GM04503 (cell line): ENCODE data around the gene ACVR1B.

Experiments
- DNase-seq: peaks from one replicate; pipeline ENCODE4 v3.0.0-alpha.2; 2012; ENCODE audit warnings: low read depth

The ACVR1B gene

DNA sequence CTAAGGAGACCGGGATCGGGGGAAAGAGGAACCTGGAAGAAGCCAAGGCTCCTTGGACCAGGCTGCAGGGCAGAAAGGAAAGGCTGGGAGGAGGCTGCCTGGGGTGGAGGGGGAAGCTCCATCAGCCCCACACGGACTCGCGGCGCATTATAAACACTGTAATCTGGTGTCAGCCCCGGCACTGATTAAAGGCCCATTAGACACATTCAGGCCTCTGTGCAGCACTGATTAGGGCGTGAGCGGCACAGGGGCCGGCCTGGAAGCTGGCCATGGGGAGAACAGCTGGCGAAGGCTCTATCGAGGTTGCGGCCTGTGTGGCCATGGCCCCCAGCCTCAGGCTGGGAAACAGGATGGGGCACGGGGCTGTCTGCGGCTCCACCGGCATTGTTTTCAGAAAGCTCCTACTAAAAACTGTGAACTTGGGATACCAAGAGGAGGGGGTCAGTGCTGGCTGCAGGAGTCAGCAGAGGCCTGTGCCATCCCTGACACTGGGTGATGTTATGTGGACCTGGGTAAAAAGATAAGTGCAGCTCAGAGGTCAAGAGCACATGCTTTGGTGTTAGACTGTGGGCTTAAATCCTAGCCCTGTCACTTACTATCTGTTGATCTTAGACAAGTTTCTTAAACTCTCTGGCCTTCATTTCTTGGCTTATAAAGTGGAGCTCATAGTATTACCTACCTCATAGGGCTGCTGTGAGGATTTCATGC is 33.6 kb upstream of the ACVR1B start:
- DNase-seq = no peak

GRCh38 chr12:51920046-51920445 is 31.5 kb upstream of the ACVR1B start:
- no peak for DNase-seq

- no peak for DNase-seq
Observed at GRCh38 chr12:51921017-51921725, 30.3 kb upstream of the ACVR1B start.

GRCh38 chr12:51922146-51922545 is 29.4 kb upstream of the ACVR1B start:
- DNase-seq = no peak

DNA sequence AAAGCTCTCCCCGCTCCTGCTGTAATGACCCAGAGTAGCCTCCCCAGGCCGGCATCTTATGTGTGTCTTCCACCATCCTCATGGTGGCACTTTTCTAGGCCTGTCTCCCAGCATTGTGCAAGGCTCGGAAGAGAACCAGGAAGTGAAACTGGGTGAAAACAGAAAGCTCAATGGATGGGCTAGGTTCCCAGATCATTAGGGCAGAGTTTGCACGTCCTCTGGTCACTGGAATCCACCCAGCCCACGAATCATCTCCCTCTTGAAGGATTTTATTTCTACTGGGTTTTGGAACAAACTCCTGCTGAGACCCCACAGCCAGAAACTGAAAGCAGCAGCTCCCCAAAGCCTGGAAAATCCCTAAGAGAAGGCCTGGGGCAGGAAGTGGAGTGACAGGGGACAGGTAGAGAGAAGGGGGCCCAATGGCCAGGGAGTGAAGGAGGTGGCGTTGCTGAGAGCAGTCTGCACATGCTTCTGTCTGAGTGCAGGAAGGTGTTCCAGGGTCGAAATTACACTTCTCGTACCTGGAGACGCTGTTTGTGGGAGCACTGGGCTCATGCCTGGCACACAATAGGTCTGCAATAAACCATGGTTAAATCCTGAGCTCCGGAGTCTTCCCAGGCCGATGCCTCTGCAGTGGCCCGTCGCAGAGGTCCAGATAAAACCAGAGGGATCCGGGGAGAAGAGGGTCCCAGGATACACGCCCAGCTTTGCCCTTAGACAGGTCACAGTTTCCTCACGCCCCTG is 28.6 kb upstream of the ACVR1B start:
- peak; percentile 66 for DNase-seq

DNA sequence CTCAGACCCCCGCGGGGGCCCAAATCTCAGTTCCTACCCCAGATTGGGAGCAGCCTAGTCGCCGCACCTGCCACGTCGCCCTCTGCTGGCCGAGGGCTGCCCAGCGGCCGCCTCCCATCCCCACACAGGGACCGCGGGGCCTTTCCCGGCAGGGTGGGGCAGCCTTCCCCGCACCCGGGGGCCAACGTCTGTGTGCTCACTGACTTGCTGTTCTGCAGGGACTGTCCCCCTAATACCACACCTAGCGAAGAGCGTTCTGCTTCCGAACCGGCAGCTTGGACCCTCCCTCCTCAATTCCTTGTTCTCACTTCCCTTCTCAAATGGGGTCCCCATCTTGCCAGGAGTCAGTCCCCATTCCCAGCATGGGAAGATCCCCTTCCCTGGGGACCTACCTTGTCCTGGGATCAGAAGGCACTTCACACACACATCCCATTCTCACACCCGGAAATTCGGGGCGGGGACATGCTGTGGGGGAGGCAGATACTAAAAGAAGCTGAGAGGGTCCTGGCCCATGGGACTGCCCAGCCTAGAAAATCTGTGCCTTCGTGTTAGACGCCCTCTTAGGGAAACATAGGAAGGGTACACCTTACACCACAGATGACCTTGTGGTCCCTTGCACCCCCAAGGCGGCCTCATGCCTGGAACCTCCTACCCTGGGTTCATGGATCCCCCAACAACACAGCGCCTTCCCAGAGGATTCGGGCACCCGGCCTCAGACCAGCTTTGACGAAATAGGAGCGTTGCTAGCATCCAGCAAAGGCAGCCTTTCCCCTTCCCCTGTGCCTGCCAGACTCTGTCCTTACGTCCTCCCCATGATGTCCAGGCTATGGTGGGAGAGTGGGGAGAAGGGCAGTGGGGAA is 27.8 kb upstream of the ACVR1B start:
- no peak for DNase-seq

- DNase-seq = no peak
Observed at GRCh38 chr12:51924551-51925319, 26.8 kb upstream of the ACVR1B start.

DNA sequence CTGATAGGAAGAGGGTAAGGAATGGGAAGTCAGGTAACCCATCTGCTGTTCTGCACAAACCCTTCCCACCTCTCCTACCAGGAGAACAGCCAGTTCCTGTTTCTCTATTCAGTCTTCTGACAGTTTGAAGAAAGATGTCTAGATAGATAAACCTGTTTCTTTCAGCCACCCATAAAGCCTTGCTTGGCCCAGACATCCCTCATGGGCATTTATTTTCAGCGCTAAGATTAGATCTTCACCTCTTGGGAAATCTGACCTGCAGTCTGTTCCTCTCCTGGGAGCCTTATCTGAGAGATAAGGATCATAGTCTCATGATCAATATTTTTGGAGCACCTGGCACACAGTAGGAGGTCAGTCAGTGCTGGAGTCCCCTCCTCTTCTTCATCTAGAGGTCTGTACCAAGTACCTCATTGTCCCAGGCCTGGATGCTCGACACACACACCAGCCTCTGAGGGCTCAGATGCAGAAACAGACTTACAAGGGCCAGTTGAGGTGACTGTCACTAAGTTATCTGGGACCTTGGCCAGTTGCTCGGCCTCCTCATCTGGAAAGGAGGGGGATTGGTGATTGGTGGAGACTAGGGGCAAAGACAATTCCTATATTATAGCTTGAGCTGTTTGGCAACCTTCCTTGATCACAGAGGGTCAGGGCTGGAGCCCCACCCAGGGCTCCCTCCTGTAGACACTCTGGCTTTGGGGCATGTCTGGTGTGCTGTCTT is 26.0 kb upstream of the ACVR1B start:
- DNase-seq = no peak

- DNase-seq = no peak
Observed at GRCh38 chr12:51926064-51926632, 25.4 kb upstream of the ACVR1B start.

DNA sequence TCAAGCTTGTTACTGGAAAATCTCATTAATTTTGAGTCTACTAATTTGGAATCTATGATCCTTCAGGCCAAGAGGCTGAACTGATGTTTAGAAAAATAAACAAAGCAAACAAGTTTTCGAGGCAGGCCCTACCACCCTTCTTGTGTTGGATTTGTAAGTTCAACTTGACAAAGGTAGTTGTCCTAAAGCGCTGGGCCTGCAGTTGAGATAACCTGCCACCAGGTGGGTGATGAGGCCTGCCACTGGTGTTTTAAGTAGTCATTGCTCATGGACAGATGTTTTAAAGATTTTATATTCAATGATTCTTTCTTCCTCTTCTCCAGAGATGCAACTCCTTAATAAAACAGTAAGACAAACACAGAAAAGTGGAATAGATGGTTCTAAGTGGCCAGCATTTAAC is 24.8 kb upstream of the ACVR1B start:
- DNase-seq = no peak

DNA sequence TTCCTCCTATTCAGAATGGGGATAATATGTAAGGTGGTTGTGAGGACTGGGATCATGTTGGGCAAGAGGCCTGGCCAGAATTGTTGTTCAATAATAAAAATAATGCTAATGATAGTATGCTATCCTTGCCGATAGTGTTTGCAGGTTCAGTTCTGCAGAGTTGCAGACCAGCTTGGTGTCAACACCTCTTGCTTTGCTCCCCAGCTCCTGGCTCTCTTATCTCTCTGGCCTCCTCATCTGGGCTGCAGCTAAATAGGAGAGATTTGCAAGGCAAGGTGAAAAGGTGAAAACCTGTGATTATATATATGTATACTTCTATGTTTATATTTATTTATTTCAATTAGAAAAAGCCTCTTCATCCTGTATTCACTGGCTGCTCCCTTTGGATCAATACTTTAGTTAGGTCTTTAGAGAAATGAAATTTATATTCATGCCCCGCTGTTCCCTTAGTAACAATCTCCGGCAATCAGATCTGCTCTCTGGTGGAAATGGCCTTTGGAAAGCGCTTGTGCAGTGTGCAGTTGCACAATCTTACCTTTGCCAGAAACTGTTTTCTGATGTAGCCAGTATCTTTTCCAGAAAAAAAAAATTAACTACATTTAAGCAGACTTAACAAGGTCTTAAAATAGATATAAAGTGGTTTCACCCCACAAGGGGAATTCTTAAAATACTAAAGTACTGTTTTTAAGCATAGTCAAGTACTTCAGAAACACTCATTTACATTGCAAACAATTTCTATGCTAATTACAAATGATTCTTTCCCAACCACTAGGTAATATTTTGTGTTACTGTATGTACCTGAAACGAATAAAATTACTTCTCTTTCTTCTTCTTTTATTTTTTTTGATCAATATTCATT is 19.1 kb upstream of the ACVR1B start:
- DNase-seq = no peak

DNA sequence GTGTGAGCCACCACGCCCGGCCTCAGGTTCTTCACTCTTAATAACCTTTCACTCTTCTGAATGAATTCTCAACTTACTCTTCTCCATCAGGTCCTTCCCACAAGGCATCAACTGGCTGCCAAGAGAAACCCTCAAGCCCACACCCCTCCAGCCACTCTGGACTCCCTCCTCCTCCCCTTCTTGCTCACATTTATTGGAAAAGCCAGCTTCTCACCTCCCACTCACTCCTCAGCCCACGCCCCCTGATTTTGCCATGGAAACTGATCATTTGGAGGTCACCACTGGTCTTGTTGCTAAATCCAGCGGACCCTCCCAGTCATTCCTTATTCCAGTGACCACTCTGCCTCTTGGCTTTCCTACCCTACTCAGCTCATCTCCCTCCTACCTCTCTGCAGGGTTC is 17.4 kb upstream of the ACVR1B start:
- DNase-seq = no peak

DNA sequence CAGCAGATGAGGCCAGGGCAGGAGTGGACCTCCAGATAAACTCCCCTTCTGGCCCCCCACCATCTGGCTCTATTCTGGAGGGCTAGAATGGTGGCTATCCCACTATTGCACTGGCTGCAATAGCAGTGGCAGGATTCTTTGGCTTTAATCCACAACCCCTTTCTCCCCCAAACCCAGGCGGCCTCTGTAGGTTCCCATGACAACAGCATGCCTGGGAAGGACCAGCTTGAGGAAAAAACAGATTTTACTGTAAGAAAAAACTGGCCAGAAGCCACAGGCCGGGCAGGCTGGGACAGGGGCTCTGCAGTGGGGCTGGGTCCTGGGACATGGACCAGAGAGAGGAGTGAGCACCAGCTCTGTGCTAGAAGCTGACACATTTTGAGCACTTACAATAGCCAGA is 13.6 kb upstream of the ACVR1B start:
- DNase-seq = no peak

- DNase-seq = no peak
Observed at GRCh38 chr12:51938726-51939125, 12.8 kb upstream of the ACVR1B start.

DNA sequence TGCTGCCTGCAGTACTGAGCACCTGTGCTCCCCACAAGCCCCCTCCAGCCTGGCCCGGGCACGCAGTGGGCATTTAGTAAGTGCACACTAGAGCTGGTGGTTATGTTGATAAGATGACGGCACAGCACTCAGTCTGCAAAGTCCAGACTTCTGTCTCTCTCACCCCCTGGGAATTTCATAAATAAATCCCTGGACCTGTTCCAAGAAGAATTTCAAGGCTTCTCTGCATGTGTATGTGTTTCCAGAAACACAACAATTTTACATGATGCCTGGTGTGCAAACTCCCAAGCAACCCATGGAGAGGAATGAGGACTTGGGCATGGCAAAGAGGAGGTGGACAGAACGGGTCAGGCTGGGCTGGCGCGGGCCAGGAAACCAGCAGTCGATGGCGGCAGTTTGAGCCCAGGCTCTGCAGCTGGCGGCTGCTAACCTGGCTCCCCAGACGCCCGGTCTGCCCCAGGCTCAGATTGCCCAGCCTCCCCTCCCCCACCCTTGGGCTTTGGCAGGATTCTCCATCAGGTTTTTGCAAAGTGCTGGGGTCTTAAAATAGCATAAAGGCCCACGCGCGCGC is 10.4 kb upstream of the ACVR1B start:
- no peak for DNase-seq

- DNase-seq = no peak
Observed at GRCh38 chr12:51941604-51942003, 9.9 kb upstream of the ACVR1B start.

DNA sequence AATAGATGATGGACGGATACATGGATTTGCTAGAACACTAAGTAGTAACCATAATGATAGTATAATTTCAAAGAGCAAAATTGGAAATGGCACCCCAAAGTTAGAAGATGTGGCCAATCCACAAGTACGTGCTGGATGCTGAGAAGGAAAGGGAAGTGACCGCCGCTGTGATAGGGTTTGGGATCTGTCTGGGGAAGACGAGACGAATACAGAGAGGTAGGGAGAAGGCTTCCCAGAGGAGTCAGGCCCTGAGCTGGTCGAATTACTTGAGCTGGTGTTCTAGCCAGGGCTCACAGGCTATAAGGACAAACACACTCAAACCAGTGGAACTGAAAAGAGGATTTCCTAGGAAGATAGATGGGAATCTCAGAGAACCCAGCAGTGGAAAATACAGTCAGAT is 9.4 kb upstream of the ACVR1B start:
- DNase-seq = no peak

DNA sequence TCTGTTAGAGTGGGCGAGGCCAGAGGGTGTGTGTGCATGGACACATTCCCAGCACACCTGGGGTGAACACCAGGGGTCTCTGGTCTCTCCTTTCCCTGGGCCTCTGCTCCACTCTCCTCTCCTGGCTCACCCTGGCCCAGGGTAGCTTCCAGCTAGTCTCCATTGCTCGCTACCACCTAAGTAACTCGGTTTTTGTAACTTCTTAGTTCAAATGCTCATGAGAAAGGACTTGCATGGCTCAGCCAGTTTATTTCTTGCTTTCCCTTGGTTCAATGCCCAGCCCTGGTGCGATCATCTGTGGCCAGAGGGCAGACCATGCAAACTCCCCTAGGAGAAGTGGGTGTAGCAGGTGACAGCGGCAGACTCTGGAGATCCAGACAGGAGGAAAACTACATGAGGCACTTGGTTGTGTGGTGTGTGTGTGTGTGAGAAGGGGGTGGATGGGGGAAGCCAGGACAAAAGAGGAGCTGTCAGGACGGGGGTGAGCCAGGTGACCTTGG is 8.9 kb upstream of the ACVR1B start:
- no peak for DNase-seq

- no peak for DNase-seq
Observed at GRCh38 chr12:51943346-51943745, 8.2 kb upstream of the ACVR1B start.
